Mesothelial cell of epicardium (in vitro differentiated cells): ENCODE data around the gene CBL. TPM values are rescaled to one million over a fixed set of nuclear protein-coding genes. Genes with fewer than 3 reads are reported as not detected.

ENCODE experiments used
- DNase-seq, 2 experiments: peaks; one replicate each; pipeline ENCODE4 v3.0.0; 2021; ENCODE audit warnings: low spot score in 2 of 2; ENCODE audit not compliant: unreplicated experiment in 2 of 2
- H3K27ac Mint-ChIP-seq: 2 replicates; pipeline ENCODE4 v1.8.0; 2021; ENCODE audit warnings: mixed read lengths
- H3K27me3 Mint-ChIP-seq: 2 replicates; pipeline ENCODE4 v1.8.0; 2021; ENCODE audit warnings: low read depth, mixed read lengths
- H3K36me3 Mint-ChIP-seq: 2 replicates; pipeline ENCODE4 v1.8.0; 2021; ENCODE audit warnings: mixed read lengths
- H3K4me1 Mint-ChIP-seq: 2 replicates; pipeline ENCODE4 v1.8.0; 2021; ENCODE audit warnings: mixed read lengths
- H3K4me3 Mint-ChIP-seq: 2 replicates; pipeline ENCODE4 v1.8.0; 2021; ENCODE audit warnings: mild to moderate bottlenecking, moderate library complexity, mixed read lengths
- H3K9me3 Mint-ChIP-seq: 2 replicates; pipeline ENCODE4 v1.8.0; 2021; ENCODE audit warnings: mixed read lengths
- CTCF ChIP-seq: fragments of 200-600 bp; sonication (generic); IDR thresholded peaks from one replicate; pipeline ENCODE4 v1.5.0; 2021; ENCODE audit warnings: antibody characterized with exemption; ENCODE audit not compliant: unreplicated experiment
- total RNA-seq: library from RNA; stranded (reverse); gene quantifications from 3 replicates; pipeline ENCODE4 v1.2.1, GENCODE V29; 2021

CBL gene
- 27.5 to 28.0 TPM (median 27.6 TPM) in 3 replicates for total RNA-seq

- Mint-ChIP-seq H3K27me3 (no peaks in the 10 kb centered on the region), H3K9me3 (no peaks in the 10 kb centered on the region), H3K4me1 (peaks cover 25% of the 10 kb centered on the region), H3K27ac (peak within 1 kb of the TSS; percentile 96), H3K36me3 (no peaks in the 10 kb centered on the region), H3K4me3 (peak within 1 kb of the TSS; percentile 90)
- TF ChIP-seq CTCF: peak; percentile 98
- peak; percentile 93 to 98 for DNase-seq
Observed at GRCh38 chr11:119205574-119206510, at the start of gene CBL. TSS of gene CBL (plus strand) at chr11:119206339. CDS start at chr11:119206418, 79 bp downstream.

DNA sequence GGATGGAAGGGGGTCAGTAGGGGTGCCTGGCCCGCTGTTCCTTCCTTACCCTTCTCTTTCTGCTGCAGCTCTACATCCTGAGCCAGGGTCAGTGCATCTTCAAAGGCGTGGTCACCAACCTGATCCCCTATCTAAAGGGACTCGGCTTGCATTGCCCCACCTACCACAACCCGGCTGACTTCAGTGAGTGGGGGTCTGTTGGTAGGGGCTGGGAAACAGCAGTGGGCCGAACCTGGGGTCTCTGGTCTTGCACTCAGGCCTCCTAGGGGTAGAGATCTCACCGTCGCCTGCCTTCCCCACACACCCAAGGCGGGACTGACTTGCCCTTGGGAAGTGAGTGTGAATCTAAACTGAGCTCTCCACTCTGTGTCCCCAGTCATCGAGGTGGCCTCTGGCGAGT, 49.6 kb upstream of the CBL start:
- no peak for TF ChIP-seq CTCF
- H3K4me1 Mint-ChIP-seq: no peaks in the 10 kb centered on the region
- H3K36me3 Mint-ChIP-seq: no peaks in the 10 kb centered on the region
- peaks cover 54% of the 10 kb centered on the region for H3K27me3 Mint-ChIP-seq
- H3K4me3 Mint-ChIP-seq: no peak overlapping the region
- no peak overlapping the region for H3K27ac Mint-ChIP-seq
- DNase-seq: no peak
- no peaks in the 10 kb centered on the region for H3K9me3 Mint-ChIP-seq

- H3K27me3 Mint-ChIP-seq: peaks cover 49% of the 10 kb centered on the region
- H3K36me3 Mint-ChIP-seq: no peaks in the 10 kb centered on the region
- H3K27ac Mint-ChIP-seq: no peak overlapping the region
- DNase-seq: no peak
- H3K4me1 Mint-ChIP-seq: no peaks in the 10 kb centered on the region
- TF ChIP-seq CTCF: no peak
- H3K9me3 Mint-ChIP-seq: no peaks in the 10 kb centered on the region
- H3K4me3 Mint-ChIP-seq: no peak overlapping the region
Observed at GRCh38 chr11:119157063-119157462, 49.1 kb upstream of the CBL start.

DNA sequence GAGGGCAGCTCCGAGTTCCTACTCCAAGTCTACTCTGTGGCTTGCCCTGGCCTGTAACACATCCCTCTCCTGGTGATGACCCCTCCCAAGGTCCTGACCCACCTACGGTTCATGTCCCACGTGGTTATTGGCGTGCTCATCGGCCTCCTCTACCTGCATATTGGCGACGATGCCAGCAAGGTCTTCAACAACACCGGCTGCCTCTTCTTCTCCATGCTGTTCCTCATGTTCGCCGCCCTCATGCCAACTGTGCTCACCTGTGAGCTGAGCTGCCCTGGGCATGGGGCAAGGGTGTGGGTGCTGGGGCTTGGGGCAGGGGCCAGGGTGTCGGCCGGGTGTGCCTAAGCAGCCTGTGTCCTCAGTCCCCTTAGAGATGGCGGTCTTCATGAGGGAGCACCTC, 47.7 kb upstream of the CBL start:
- Mint-ChIP-seq H3K9me3 (no peaks in the 10 kb centered on the region), H3K4me1 (no peaks in the 10 kb centered on the region), H3K36me3 (no peaks in the 10 kb centered on the region), H3K4me3 (no peak overlapping the region), H3K27me3 (peaks cover 40% of the 10 kb centered on the region), H3K27ac (no peak overlapping the region)
- no peak for DNase-seq
- TF ChIP-seq CTCF: no peak

- Mint-ChIP-seq H3K4me3 (no peak overlapping the region), H3K4me1 (no peaks in the 10 kb centered on the region), H3K9me3 (no peaks in the 10 kb centered on the region), H3K27ac (no peak overlapping the region), H3K27me3 (peaks cover 25% of the 10 kb centered on the region), H3K36me3 (no peaks in the 10 kb centered on the region)
- no peak for TF ChIP-seq CTCF
- no peak for DNase-seq
Observed at GRCh38 chr11:119160151-119160550, 46.0 kb upstream of the CBL start.
